ENCODE results near the gene COL17A1. TPM values are rescaled to one million over a fixed set of nuclear protein-coding genes. Genes with fewer than 3 reads are reported as not detected.

The COL17A1 gene
- total RNA-seq, 1 donor from 2014 or later: 3.6 TPM

DNA sequence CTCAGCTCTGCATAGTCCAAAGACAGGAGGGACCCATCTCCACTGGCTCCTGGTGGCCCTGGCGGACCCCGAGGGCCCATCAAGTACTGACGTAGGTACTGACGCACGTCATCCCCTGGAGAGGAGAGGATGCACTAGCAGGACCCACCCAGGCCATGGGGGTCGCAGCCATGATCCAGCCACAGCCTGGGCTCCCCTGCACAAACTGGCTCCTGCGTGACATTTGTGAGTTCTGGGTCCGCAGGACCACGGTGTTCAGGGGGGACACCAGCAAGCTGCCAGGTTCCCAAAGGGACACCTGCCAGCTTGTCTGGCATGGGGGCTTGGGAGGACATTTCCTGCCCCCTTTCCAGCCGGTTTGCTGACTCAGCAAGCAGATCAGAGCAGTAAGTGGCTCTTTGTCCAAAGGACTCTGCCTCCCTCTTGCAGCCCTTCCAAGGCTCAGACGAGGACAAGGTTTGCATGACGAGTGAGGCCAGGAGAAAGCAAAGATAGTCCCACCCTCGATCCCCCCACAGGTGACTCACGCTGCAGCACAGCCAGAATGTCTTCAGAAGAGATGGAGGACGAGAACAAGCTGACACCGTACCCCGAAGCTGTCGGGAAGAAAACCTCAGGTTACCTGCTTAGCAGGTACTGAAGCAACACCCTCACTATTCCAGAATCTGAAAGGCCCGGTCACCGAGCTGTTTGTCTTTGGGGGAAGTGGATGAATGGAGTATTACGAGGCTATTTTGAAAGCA, 49.0 kb downstream of the COL17A1 start:
- Mint-ChIP-seq H3K36me3 (no peaks in the 10 kb centered on the region), H3K4me3 (no peak overlapping the region), H3K27ac (no peak overlapping the region), H3K4me1 (no peaks in the 10 kb centered on the region), H3K27me3 (ENCODE audit: low read depth) (no peaks in the 10 kb centered on the region), H3K9me3 (no peaks in the 10 kb centered on the region)
- TF ChIP-seq, protein P1, sequence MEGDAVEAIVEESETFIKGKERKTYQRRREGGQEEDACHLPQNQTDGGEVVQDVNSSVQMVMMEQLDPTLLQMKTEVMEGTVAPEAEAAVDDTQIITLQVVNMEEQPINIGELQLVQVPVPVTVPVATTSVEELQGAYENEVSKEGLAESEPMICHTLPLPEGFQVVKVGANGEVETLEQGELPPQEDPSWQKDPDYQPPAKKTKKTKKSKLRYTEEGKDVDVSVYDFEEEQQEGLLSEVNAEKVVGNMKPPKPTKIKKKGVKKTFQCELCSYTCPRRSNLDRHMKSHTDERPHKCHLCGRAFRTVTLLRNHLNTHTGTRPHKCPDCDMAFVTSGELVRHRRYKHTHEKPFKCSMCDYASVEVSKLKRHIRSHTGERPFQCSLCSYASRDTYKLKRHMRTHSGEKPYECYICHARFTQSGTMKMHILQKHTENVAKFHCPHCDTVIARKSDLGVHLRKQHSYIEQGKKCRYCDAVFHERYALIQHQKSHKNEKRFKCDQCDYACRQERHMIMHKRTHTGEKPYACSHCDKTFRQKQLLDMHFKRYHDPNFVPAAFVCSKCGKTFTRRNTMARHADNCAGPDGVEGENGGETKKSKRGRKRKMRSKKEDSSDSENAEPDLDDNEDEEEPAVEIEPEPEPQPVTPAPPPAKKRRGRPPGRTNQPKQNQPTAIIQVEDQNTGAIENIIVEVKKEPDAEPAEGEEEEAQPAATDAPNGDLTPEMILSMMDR (IDR thresholded peaks at IDR 0.05; ENCODE audit: unreplicated experiment): no peak
- no peak for DNase-seq (ENCODE audit: low spot score in 2 of 2, unreplicated experiment in 2 of 2)

DNA sequence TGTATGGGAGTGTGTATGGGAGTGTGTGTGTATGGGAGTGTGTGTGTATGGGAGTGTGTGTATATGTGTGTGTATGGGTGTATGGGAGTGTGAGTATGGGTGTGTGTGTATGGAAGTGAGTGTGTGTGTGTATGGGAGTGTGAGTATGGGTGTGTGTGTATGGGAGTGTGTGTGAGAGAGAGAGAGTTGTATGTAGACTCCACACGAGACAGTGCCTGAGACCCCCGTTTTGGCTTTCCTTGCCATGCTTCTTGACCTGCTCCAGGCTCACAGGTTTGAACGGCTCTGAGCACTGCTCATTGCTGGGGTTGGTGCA, 49.7 kb downstream of the COL17A1 start:
- no peak overlapping the region for H3K4me3 Mint-ChIP-seq
- no peaks in the 10 kb centered on the region for H3K27me3 Mint-ChIP-seq (ENCODE audit: low read depth)
- DNase-seq (ENCODE audit: low spot score in 2 of 2, unreplicated experiment in 2 of 2): no peak
- H3K4me1 Mint-ChIP-seq: no peaks in the 10 kb centered on the region
- H3K9me3 Mint-ChIP-seq: no peaks in the 10 kb centered on the region
- H3K36me3 Mint-ChIP-seq: peaks cover 3% of the 10 kb centered on the region
- TF ChIP-seq, protein P1 (IDR thresholded peaks at IDR 0.05; ENCODE audit: unreplicated experiment): no peak
- H3K27ac Mint-ChIP-seq: no peak overlapping the region

DNA sequence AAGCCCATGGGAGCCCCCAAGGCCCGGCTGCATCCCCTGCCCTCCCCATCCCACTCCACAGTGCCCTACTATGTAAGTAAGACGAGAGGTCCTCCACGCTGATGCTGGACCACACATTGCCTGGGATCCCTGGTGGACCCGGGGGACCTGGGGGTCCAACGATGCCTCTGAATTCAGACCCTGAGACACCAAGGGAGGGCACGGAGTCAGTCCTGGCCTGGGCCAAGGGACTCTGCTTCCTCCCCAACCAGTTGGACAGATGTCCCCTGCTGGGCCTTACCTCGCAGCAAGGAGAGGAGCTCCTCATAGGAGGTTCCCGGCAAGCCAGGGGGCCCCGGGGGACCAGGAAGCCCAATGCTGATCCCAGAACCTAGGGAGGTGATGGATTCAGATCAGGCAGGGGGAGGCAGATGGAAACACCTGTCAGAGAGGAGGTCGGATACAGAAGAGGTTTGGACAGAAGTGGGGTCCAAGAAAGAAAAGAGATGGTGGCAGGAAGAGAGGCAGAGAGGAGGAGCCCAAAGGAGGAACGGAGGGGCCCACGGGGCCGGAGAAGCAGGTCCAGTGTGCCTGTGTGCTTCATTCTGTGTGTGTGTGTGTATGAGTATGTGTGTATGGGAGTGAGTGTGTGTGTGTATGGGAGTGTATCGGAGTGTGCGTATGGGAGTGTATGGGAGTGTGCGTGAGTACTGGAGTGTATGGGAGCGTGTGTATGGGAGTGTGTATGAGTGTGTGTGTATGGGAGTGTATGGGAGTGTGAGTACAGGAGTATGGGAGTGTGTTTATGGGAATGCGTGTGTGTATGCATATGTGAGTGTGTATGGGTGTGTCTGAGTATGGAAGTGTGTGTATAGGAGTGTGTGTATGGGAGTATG, 50.2 kb downstream of the COL17A1 start:
- TF ChIP-seq, protein P1 (IDR thresholded peaks at IDR 0.05; ENCODE audit: unreplicated experiment): no peak
- Mint-ChIP-seq H3K4me3 (no peak overlapping the region), H3K27ac (no peak overlapping the region), H3K27me3 (ENCODE audit: low read depth) (no peaks in the 10 kb centered on the region), H3K36me3 (peaks cover 3% of the 10 kb centered on the region), H3K4me1 (no peaks in the 10 kb centered on the region), H3K9me3 (no peaks in the 10 kb centered on the region)
- no peak for DNase-seq (ENCODE audit: low spot score in 2 of 2, unreplicated experiment in 2 of 2)

DNA sequence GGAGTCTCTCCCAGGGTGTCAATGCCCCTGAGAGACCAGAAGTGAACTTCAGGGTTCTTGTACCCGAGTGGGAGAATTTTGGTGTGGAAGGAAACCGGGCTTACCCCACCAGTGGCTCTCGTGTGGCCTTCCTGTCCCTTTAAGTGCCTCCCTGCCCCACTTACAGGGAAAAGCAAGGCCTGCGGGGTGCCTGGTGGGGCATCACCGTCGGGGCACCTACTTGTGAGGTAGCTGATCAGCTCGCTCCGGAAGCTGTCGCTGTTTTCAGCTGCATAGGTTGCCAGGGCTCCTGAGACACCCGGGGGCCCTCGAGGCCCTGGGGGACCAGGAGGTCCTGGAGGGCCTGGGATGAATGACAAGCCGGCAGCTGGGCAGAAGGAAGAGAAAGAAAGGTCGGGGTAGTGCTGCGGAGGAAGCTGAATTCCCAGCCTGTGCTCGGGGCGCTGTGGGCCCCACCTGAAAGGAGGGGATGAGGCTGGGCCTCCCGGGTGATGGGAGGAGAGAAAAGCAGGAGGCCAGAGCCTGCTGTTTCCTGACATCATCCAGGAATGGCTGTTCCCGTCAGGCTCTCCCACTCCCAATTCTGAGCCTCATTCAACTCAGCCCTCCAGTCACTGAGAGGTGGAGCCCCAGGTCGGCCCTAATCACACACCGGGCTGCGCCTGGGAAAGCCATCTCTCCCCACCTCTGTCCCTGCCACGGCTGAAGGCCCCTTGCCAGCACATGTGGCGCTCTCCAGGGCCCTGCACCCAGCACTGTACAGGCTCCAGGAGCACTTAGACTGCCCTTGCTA, 51.1 kb downstream of the COL17A1 start:
- Mint-ChIP-seq H3K4me1 (no peaks in the 10 kb centered on the region), H3K4me3 (no peak overlapping the region), H3K27me3 (ENCODE audit: low read depth) (no peaks in the 10 kb centered on the region), H3K36me3 (peaks cover 5% of the 10 kb centered on the region), H3K9me3 (no peaks in the 10 kb centered on the region), H3K27ac (no peak overlapping the region)
- TF ChIP-seq, protein P1 (IDR thresholded peaks at IDR 0.05; ENCODE audit: unreplicated experiment): no peak
- DNase-seq (ENCODE audit: low spot score in 2 of 2, unreplicated experiment in 2 of 2): no peak

DNA sequence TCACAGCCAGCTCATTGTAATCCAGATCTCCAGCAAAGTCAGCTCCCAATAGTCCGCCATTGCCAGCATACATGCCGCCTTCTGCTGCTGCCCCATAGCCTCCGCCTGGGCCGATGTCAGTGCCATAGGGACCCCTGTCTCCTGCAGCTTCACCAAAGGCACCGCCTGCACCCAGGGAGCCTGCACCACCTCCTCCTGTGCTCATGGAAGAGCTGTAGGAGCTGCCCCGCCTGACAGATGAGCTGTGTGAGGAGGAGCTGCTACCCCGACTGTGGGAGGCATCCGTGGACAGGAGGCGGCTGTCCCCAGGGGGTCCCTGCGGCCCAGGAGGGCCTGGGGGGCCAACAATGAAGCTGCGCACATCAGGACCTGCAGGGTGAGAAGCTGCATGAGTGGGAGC, 51.7 kb downstream of the COL17A1 start:
- H3K9me3 Mint-ChIP-seq: no peaks in the 10 kb centered on the region
- H3K4me1 Mint-ChIP-seq: no peaks in the 10 kb centered on the region
- H3K36me3 Mint-ChIP-seq: peaks cover 7% of the 10 kb centered on the region
- no peak for DNase-seq (ENCODE audit: low spot score in 2 of 2, unreplicated experiment in 2 of 2)
- H3K4me3 Mint-ChIP-seq: no peak overlapping the region
- no peaks in the 10 kb centered on the region for H3K27me3 Mint-ChIP-seq (ENCODE audit: low read depth)
- H3K27ac Mint-ChIP-seq: no peak overlapping the region
- TF ChIP-seq, protein P1 (IDR thresholded peaks at IDR 0.05; ENCODE audit: unreplicated experiment): no peak
